Hippocampal formation (tissue), 2 donors: ENCODE measurements around the gene NFATC4.
"Not testable (repeated sequence)": the region's sequence is repeated elsewhere in the genome, so short reads cannot be mapped to it uniquely, and the experiment has no call there.

ENCODE experiments used
- DNase-seq, 2 donors: peaks; one replicate each; lab custom pipeline; 2025; lab: John Stamatoyannopoulos, UW

The NFATC4 gene

GRCh38 chr14:24368212-24368561, 203 bp downstream of the NFATC4 start:
- no peak for DNase-seq

DNA sequence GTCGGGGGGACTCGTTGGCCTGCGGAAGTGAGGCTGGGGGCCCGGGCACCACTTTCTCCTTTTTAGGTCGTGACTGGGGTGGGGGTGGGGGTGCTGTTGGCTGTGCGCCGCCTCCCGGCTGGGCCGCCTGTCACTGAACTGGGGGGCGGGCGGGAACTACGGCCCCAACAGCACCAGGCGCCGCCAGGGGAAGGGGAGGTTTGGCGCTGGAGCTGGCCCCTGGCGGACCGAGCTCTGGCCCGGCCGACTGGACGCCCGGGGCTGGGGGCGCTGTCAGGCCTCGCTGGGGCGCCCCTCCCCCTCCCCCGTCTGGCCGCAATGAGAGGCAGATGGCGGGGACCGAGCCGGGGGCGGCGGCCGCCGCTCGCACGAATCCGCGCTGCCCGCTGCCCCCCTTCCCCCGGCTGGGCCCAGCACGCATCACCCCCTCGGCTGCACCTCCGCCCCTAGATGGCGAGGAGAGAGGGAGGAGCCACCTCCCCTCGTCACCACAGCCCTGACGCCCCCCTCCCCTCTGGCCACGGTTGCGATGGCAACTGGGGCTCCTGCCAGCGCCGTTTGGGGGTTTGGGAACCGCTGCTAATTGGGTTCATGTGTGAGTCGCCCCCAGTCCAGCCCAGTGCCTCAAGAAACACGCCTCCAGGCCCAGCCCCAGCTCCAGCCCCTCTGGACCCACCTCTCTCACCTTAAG, 723 bp downstream of the NFATC4 start:
- no peak for DNase-seq

- DNase-seq: no peak
These were observed 1.5 kb downstream of the NFATC4 start for GRCh38 chr14:24369463-24369862.

DNA sequence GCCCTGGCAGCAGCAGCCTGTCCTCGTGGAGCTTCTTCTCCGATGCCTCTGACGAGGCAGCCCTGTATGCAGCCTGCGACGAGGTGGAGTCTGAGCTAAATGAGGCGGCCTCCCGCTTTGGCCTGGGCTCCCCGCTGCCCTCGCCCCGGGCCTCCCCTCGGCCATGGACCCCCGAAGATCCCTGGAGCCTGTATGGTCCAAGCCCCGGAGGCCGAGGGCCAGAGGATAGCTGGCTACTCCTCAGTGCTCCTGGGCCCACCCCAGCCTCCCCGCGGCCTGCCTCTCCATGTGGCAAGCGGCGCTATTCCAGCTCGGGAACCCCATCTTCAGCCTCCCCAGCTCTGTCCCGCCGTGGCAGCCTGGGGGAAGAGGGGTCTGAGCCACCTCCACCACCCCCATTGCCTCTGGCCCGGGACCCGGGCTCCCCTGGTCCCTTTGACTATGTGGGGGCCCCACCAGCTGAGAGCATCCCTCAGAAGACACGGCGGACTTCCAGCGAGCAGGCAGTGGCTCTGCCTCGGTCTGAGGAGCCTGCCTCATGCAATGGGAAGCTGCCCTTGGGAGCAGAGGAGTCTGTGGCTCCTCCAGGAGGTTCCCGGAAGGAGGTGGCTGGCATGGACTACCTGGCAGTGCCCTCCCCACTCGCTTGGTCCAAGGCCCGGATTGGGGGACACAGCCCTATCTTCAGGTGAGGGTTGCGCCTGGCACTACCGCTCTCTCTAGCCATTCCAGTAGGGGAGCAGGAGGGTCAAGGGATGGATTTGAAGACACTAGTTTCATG, 2.1 kb downstream of the NFATC4 start:
- no peak for DNase-seq

DNA sequence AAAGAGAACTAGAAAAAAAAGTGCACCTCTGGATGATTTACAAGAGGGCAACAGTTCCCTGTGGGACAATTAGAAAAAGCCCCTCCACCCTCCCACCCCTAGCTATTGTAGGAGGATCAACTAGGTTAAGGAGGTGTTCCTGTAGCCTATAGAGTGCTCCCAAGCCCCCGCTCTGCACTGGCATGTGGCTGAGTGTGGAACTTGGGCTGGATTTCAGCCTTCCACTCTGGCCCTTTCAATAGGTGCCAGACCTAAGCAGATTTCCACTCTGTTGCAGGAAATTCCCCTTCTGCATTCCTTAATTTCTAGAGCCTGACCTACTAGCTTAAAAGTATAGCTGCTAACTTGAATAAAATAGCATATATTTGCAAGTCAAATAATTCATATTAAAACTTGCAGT, 2.8 kb downstream of the NFATC4 start:
- no peak for DNase-seq

GRCh38 chr14:24371605-24372004, 3.6 kb downstream of the NFATC4 start:
- DNase-seq: not testable (repeated sequence)

GRCh38 chr14:24372701-24373416, 4.9 kb downstream of the NFATC4 start:
- DNase-seq: no peak

- no peak for DNase-seq
These were observed 8.6 kb downstream of the NFATC4 start for GRCh38 chr14:24376448-24377070.

- DNase-seq: no peak
These were observed 9.1 kb downstream of the NFATC4 start for GRCh38 chr14:24377126-24377525.

GRCh38 chr14:24377657-24378056, 9.7 kb downstream of the NFATC4 start:
- no peak for DNase-seq

- no peak for DNase-seq
These were observed 10.3 kb downstream of the NFATC4 start for GRCh38 chr14:24378327-24378726.

- no peak for DNase-seq
These were observed 11.3 kb downstream of the NFATC4 start for GRCh38 chr14:24378981-24379906.

GRCh38 chr14:24379907-24380730, 12.1 kb downstream of the NFATC4 start:
- no peak for DNase-seq

GRCh38 chr14:24381363-24382063, 13.5 kb downstream of the NFATC4 start:
- DNase-seq: no peak

DNA sequence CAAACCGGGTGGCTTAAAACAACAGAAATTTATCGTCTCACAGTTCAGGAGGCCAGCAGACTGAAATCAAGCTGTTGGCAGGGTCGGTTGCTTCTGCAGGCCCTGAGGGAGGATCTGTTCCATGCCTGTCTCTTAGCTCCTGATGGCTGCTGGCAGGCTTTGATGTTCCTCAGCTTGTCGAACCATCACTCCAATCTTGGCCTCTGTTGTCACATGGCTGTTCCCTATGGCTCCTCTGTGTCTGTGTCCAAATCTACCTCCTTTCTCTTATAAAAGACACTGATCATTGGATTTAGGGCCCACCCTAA, 14.0 kb downstream of the NFATC4 start:
- DNase-seq: no peak

DNA sequence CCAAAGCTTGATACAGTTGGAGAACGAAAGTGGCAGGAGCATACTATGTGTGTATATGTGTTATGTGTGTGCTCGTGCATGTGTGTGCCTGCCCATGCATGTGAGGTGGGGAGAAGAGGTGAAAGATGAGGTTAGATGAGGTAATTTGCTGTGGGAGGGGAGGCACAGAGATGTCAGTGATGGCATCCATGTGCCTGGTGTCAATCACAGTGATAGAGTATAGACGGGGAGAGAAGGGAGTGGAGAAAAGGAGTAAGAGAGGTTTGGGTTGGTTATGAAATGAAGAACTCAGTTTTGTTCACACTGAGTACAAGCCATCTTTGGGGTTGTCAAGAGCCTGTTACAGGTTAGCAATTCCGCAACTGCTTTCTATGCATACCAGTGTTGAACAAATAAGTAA, 16.2 kb downstream of the NFATC4 start:
- no peak for DNase-seq

GRCh38 chr14:24385524-24385923, 17.5 kb downstream of the NFATC4 start:
- no peak for DNase-seq

GRCh38 chr14:24387009-24387345, 19.0 kb downstream of the NFATC4 start:
- DNase-seq: no peak

DNA sequence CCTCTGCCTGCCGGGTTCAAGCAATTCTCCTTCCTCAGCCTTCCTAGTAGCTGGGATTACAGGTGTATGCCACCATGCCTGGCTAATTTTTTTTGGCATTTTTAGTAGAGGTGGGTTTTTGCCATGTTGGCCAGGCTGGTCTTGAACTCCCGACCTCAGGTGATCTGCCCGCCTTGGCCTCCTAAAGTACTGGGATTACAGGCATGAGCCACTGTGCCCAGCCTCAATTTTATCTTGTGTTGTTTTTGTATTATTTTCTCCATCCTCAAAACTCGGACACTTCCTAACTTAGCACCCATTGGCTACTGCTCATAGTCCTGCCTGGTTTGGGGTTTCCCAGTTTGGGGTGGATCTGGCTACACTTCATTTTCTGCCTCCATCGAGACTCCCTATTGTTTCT, 19.6 kb downstream of the NFATC4 start:
- DNase-seq: not testable (repeated sequence)

DNA sequence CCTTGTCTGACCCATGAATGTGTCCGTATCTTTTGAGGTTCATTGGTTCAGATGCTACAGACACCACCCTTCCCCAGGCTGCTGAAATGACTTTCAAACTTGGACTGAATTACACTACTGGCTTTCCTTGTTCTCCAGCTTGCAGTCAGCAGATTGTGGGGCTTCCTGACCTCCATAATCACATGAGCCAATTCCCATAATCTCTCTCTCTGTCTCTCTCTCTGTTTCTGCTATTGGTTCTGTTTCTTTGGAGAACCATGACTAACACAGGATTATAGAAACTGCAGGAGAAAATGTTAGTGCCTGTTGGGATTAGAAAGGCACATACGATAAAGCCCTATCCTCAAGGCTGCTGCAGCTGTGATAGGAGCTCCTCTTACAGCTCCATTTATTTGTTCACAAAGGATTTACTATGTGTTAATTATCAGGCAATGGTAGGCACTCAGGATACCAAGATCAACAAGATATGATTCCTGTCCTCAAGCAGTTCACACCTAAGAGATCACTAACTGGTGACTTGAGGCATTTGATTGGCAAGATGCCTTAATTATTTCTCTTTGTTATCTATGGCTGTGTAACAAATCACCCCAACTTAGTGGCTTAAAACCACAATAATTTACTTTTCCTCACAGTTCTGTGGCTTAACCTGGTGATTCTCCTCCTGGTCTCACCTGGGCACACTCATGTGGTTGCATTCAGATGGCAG, 20.6 kb downstream of the NFATC4 start:
- DNase-seq: no peak
